NCI-H1694 treated with DMSO at 0.1 percent for 48 hours (cell line): ENCODE data around the gene MAML2.

Experiments
- DNase-seq: peaks from one replicate; lab custom pipeline; 2025; lab: John Stamatoyannopoulos, UW

The MAML2 gene

GRCh38 chr11:96126917-96127595, 215.9 kb downstream of the MAML2 start:
- no peak for DNase-seq

GRCh38 chr11:96125400-96125799, 217.6 kb downstream of the MAML2 start:
- no peak for DNase-seq

DNA sequence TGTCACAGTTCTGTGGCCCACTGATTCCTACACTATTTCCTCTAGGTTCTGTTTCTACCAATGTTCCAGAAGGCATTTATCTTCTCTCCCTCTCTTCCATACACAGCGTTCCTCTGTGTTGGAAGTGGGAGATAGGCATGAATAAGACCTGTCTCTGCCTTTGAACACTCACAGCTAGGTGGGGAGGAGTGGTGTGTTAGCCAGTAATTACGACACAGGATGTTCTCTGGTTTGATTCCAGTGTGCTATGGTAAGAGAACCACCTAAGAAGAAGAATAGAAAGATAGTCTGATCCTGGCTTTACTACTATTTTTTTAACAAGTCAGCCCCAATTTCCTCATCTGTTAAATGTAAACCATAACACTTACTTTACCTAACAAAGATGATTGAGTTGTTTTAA, 218.8 kb downstream of the MAML2 start:
- no peak for DNase-seq

DNA sequence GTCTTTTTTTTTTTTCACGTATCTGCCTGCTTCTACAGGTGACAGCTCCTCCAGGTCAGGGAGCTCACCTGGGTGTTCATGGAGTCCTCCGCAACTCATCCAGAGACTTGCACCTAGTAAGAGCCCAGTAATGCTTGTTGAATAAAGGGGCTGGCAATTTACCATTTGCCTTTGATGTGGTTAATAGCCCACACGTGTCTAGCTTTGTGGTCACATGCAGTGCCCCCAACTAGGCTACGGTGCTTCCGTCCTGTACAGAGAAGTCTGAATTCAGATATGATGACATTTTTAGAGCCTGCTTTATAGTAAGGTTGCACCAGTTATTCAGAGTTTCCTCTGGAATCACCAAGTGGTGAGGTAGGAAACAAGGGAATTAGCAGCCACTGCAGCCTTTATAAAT, 219.7 kb downstream of the MAML2 start:
- no peak for DNase-seq

DNA sequence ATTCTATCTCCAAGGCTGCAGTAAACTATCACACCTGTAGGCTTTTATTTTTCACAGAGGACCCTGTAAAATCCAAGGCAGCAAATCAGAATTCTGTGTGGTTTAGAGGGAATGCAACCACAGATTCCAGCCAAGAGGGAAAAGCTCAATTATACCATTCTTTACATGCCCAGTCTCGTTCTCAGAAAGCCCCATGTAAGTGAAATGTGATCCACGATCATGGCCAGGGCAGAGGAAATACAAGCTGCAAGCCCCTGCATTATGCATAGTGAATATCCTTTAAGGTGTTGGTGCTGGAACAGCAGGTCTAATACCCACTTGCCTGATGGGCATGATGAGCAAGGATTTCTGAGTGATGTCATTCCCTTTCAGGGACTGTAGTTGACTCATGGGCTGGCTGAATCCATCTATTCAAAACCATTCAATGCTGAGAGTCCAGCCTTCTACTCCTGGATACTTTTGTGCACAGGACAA, 220.4 kb downstream of the MAML2 start:
- no peak for DNase-seq

- DNase-seq, result no peak
These were observed 223.8 kb downstream of the MAML2 start for GRCh38 chr11:96119211-96119610.

DNA sequence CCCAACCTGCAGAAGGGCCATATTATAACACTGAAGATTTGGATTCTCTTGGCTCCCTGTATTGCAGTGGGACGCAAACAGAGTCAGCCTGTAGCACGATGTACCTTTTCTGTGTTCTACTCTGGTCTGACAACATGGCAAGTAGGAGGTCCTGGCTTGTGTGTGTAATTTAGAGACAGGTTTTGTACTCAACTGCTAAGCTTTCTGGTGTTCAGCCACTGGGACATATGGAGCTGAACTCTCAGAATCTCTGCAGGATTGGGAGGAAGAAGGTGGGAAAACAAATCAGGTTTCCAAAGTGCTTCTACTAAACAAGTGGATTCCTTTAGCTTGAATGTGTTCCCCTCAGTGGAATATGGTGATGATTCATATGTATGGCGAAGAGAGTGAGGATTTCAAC, 226.6 kb downstream of the MAML2 start:
- no peak for DNase-seq

GRCh38 chr11:96114178-96115064, 228.6 kb downstream of the MAML2 start:
- DNase-seq, result no peak

DNA sequence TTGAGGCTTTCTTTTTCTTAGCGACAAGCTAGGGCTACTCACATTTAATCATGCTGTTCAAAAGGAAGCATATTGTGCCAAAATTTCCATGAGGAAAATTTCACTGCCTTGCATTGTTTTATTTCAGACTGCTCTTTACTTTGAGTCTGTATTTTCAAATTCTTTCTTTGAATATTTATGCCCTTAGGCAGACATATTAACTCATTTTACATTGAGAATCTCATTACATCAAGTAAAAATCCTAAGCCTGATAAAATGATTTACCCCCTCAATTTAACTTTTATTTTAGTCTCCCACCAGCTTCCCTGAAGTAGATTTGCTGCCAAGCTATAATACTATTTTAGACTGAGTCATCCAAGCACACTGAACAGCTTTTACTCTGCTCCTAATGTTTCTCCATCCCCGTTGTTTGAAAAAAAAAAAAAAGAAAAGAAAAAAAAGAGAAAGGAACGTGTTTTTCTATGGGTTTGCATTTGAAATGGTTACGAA, 229.8 kb downstream of the MAML2 start:
- DNase-seq, result no peak

DNA sequence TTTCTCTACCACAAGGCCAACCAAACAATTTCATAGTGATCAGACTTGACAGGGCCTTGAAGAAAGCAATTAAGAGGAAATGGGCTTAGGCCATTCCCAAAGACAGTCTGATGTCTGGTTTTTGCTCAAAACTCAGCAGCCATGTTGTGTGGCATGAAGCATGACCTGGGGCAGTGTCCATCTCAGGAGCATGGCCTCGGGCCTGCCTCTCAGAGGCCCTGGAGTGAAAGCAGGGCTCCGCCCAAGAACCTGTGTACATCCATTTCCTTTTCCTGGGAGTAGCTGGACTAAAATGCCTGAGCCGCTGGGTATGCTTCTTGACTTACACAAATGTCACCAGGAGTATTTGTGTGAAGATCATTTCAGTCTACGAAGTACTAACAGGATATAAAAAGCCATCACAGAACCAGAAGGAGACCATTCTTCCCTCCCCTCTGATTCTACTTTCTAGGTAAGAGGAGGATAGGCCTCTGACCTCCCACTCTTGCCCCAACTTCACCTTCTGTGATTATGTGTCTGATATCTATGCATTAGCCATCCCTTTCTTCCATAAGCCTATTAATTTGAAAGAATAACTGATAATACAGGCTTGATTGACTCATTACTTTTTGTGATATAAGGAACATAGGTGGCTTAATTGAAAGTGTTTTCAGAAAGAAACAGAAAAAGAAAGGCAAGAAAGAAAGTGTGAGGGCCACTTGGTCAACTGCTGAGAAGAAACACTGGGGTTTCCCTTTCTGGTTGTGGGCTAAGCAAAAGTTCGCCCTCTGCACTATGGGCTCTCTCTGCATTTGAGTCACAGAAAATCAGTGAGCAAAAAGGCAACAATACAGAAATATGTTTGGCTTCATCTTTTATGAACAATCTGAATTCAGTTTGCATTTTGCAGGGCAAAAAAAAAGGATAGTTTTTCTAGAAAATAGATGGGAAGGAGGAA, 230.5 kb downstream of the MAML2 start:
- no peak for DNase-seq

GRCh38 chr11:96111308-96111707, 231.7 kb downstream of the MAML2 start:
- no peak for DNase-seq

DNA sequence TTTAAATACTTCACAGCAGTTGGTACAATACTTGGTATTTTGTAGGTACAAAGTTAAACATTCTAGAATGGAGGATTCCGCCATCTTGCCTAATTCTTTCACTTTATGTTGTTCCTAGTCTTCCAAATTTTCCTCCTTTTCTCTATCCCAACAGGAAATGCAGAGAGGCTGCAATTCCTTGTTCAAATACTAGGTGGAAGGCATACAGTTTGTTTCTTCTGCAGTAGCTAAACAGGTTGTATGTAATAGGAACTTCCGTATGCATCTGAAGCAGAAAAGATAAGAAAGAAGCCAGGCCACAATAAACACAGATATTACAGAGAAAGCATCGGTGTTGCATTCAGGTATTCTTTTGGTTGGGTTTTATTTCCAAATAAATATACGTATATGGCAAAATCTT, 232.7 kb downstream of the MAML2 start:
- DNase-seq, result no peak

DNA sequence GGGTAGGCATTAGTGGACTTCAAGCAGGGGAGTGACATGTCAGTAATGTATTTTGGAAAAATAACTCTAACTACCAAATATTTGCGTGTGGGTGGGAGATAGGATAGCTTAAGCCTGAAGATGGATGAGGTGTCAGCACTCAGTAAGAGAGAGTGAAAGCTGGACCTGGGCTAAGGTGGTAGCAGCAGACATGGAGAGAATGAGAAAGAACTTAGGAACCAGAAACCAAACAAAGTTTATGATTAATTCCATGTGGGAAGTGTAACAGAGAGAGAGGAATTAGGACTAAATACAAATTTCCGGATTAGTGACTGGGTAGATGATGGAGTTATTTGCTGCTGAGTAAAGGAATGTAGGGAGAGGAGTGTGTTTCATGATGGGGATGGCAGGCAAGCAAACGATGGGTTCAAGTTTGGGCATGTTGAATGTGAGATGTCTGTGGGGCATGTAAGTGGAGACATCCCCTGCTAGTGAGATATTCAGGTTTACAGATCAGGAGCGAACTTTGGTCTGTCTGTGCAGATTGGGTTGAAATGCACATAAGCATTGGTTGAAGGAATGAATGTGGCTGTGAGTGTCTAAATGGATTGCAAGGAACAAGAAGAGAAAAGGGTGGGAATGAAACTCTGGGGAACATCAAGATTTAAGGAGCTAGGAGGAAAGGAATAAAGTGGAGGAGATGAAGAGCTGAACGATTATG, 233.5 kb downstream of the MAML2 start:
- DNase-seq, result no peak

DNA sequence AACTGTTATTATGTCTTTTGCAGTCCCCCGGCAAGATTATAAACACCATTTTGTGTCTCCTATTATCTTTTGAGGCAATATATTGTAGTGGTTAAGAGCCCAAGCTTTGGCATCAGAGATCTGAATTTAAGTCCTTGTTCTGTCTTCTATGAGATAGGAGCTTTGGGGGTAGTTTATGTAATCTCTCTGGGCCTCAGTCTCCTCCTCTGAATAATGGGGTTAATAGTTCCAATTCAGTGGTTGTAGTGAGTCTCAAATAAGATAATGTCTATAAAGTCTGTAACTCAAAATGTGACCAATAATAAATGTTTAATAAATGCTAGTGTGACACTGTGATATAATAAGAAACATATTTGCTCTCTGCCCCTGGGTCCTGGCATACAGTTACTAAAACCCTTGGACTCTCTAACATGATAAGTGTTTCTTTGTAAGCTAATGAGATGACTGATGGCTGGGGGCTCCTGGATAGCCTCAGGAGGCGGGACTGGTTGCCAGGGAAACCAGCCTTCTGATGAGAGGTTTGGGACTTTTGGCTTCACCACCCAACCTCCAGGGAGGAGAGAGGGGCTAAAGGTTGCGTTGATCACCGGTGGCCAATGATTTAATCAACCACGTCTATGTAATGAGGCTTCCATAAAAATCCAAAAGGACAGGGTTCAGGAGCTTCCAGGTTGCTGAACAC, 235.7 kb downstream of the MAML2 start:
- no peak for DNase-seq

GRCh38 chr11:96106645-96107044, 236.3 kb downstream of the MAML2 start:
- no peak for DNase-seq

GRCh38 chr11:96105944-96106343, 237.1 kb downstream of the MAML2 start:
- no peak for DNase-seq

GRCh38 chr11:96105197-96105895, 237.6 kb downstream of the MAML2 start:
- no peak for DNase-seq

DNA sequence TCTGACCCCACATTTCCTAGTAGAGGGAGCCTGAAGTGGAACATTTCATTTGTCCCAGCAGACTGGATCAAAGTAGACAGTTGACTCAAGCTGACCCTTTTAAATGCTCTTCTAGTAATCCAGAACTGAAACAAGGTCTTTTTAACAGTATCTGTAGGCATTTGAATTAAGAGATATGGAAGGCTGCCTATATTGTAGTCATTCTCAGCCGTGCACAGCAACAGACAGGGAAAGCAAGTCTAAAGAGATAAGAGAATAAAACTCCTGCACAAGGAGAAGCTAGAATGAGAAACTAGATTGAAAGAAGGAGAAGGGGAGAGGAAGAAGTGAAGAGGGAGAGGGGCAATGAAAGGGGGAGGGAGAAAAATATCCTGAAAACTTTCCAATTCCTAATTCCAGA, 238.5 kb downstream of the MAML2 start:
- DNase-seq, result no peak

GRCh38 chr11:96103721-96104120, 239.3 kb downstream of the MAML2 start:
- no peak for DNase-seq

DNA sequence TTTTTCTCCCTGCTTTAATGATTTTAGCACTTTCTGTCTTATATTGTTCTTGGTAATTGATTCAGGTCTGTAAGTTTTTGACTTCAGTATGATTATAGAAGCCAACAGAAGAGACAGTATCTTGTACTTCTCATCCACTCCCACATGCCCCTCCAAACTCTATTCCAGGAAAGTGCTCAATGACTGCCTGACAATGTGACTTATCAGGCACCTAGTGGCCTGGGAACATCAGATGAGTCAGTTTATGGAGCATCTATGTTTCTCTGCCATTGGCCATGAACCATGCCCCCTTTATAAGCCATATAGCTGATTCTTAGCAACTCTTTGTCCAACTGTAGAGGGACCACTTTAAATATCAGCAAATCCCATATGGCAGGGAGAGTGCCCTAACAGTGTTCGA, 239.9 kb downstream of the MAML2 start:
- no peak for DNase-seq
